Sigmoid colon (tissue), 7 donors: Measurements from ENCODE around the gene SPAST. TPM values are rescaled to one million over a fixed set of nuclear protein-coding genes. Genes with fewer than 3 reads are reported as not detected.

ENCODE experiments used
- DNase-seq: peaks from one replicate; pipeline ENCODE4 v3.0.0-alpha.2; 2019
- H3K27ac ChIP-seq, 4 donors: fragments of 200-600 bp; sonication (generic); one replicate each; pipeline ENCODE4 v1.5.1; 2016 to 2019; ENCODE audit warnings: mild to moderate bottlenecking in 1 of 4
- H3K27me3 ChIP-seq, 3 donors: fragments of 200-600 bp; sonication (generic); one replicate each; pipeline ENCODE4 v1.5.1; 2019; ENCODE audit warnings: mild to moderate bottlenecking in 1 of 3
- H3K36me3 ChIP-seq, 4 donors: fragments of 200-600 bp; sonication (generic); one replicate each; pipeline ENCODE4 v1.5.1; 2016 to 2019
- H3K4me1 ChIP-seq, 4 donors: fragments of 200-600 bp; sonication (generic); one replicate each; pipeline ENCODE4 v1.5.1; 2017 to 2019
- H3K4me3 ChIP-seq, 4 donors: fragments of 200-600 bp; sonication (generic); one replicate each; pipeline ENCODE4 v1.5.1; 2017 to 2019; ENCODE audit warnings: mild to moderate bottlenecking in 2 of 4, moderate library complexity in 1 of 4
- H3K9me3 ChIP-seq, 4 donors: fragments of 200-600 bp in 3 of 4; sonication (generic) in 3 of 4; one replicate each; pipeline versions ENCODE4 v1.5.1 to v1.6.1; 2013 to 2019
- CTCF ChIP-seq, 4 experiments: fragments of 450-650 bp in 3 of 4; fragments of 200-600 bp in 1 of 4; IDR thresholded peaks; one replicate each; pipeline ENCODE4 v1.5.1; 2016 to 2019; ENCODE audit warnings: antibody characterized with exemption in 4 of 4, mild to moderate bottlenecking in 3 of 4, moderate library complexity in 2 of 4
- EP300 ChIP-seq, 4 donors: sonication (generic); formaldehyde crosslinking; IDR thresholded peaks; one replicate each; pipeline ENCODE4 v1.6.1; 2017; ENCODE audit warnings: antibody characterized with exemption in 4 of 4
- POLR2A ChIP-seq, 2 donors: fragments of 450-650 bp; IDR thresholded peaks; one replicate each; pipeline ENCODE4 v1.6.1; 2016; ENCODE audit warnings: antibody characterized with exemption in 2 of 2, mild to moderate bottlenecking in 2 of 2, moderate library complexity in 2 of 2
- POLR2AphosphoS5 ChIP-seq, 4 donors: sonication (generic); formaldehyde crosslinking; IDR thresholded peaks; one replicate each; pipeline ENCODE4 v1.6.1; 2017; ENCODE audit warnings: antibody characterized with exemption in 4 of 4
- WGBS, 2 donors: extraction: QIAGEN DNeasy Blood & Tissue Kit; methylation state at CpG; one replicate each; pipeline ENCODE4 v1.1.7; 2013; 5-methylcytosine and 5-hydroxymethylcytosine counted together
- intact Hi-C: fragments of 100-400 bp; cut with DNase I; formaldehyde crosslinking; loops from one replicate; pipeline ENCODE4 v1.15.1; 2023
- polyA plus RNA-seq, 3 donors: library from polyadenylated mRNA; stranded (reverse); fragments of 200-250 nt; gene quantifications; one replicate each; pipeline ENCODE4 v1.2.3, GENCODE V29; 2013
- total RNA-seq, 4 donors: library from RNA; depleted of rRNA; stranded (reverse); fragments of >200 nt; gene quantifications; one replicate each; pipeline ENCODE4 v1.1.0, GENCODE V29; 2016
- donor health status: healthy with polysubstance abuse.
- donor health status: Bipolar disorder and iron deficiency.
- donor health status: healthy.

Gene SPAST
- total and polyA plus RNA-seq, 7 donors = 4.6 to 24.2 (median 12.2) TPM

- Histone ChIP-seq H3K36me3 (no peaks in the 10 kb centered on the region), H3K4me3 (no peak overlapping the region), H3K27me3 (no peaks in the 10 kb centered on the region), H3K27ac (no peak overlapping the region), H3K9me3 (no peaks in the 10 kb centered on the region), H3K4me1 (no peaks in the 10 kb centered on the region)
- whole genome bisulfite sequencing, 2 donors = 28 to 69% methylated on average over 2 of the region's 2 CpGs
- no peak for DNase-seq
- TF ChIP-seq CTCF (IDR thresholded peaks at IDR 0.05) (no peak), EP300 (IDR thresholded peaks at IDR 0.05) (no peak), POLR2A (IDR thresholded peaks at IDR 0.05) (no peak), POLR2AphosphoS5 (IDR thresholded peaks at IDR 0.05) (no peak)
- intact Hi-C loops = no loop called here
Measured at GRCh38 chr2:32074134-32074506, 10.8 kb downstream of the SPAST start.

- DNase-seq = no peak
- no peaks in the 10 kb centered on the region for H3K9me3 ChIP-seq
- no peak overlapping the region for H3K4me3 ChIP-seq
- H3K27ac ChIP-seq = no peak overlapping the region
- intact Hi-C loops = no loop called here
- no peaks in the 10 kb centered on the region for H3K4me1 ChIP-seq
- H3K27me3 ChIP-seq = no peaks in the 10 kb centered on the region
- TF ChIP-seq EP300 (IDR thresholded peaks at IDR 0.05) (no peak), CTCF (IDR thresholded peaks at IDR 0.05) (no peak), POLR2A (IDR thresholded peaks at IDR 0.05) (no peak), POLR2AphosphoS5 (IDR thresholded peaks at IDR 0.05) (no peak)
- 96 to 97% methylated on average over 3 of the region's 3 CpGs for WGBS, 2 donors
- peaks cover 0 to 7% (median 0%) of the 10 kb centered on the region in 4 donors for H3K36me3 ChIP-seq
Measured at GRCh38 chr2:32095671-32096070, 32.3 kb downstream of the SPAST start.

- Histone ChIP-seq H3K9me3 (no peaks in the 10 kb centered on the region), H3K27me3 (no peaks in the 10 kb centered on the region), H3K4me1 (no peaks in the 10 kb centered on the region), H3K27ac (no peak overlapping the region), H3K4me3 (no peak overlapping the region), H3K36me3 (peaks cover 0 to 42% (median 11%) of the 10 kb centered on the region in 4 donors)
- TF ChIP-seq EP300 (IDR thresholded peaks at IDR 0.05) (no peak), POLR2A (IDR thresholded peaks at IDR 0.05) (no peak), CTCF (IDR thresholded peaks at IDR 0.05) (no peak), POLR2AphosphoS5 (IDR thresholded peaks at IDR 0.05) (no peak)
- intact Hi-C loops = no loop called here
- no peak for DNase-seq
- 98 to 99% methylated on average over 2 of the region's 2 CpGs for WGBS, 2 donors
Measured at GRCh38 chr2:32108111-32108510, 44.8 kb downstream of the SPAST start.

- H3K27me3 ChIP-seq = no peaks in the 10 kb centered on the region
- no peak for TF ChIP-seq EP300 (IDR thresholded peaks at IDR 0.05)
- TF ChIP-seq POLR2AphosphoS5 (IDR thresholded peaks at IDR 0.05) = no peak
- TF ChIP-seq POLR2A (IDR thresholded peaks at IDR 0.05) = no peak
- no peak for TF ChIP-seq CTCF (IDR thresholded peaks at IDR 0.05)
- H3K27ac ChIP-seq = no peak overlapping the region
- 84 to 93% methylated on average over 3 of the region's 3 CpGs for WGBS, 2 donors
- no peak for DNase-seq
- no peaks in the 10 kb centered on the region for H3K4me1 ChIP-seq
- H3K36me3 ChIP-seq = peaks cover 0 to 44% (median 0%) of the 10 kb centered on the region in 4 donors
- no peak overlapping the region for H3K4me3 ChIP-seq
- intact Hi-C loops = no loop called here
- H3K9me3 ChIP-seq = no peaks in the 10 kb centered on the region
Measured at GRCh38 chr2:32118055-32118454, 54.7 kb downstream of the SPAST start.

GRCh38 chr2:32119161-32119560, 55.8 kb downstream of the SPAST start:
- Histone ChIP-seq H3K36me3 (peaks cover 0 to 37% (median 0%) of the 10 kb centered on the region in 4 donors), H3K4me3 (no peak overlapping the region), H3K4me1 (no peaks in the 10 kb centered on the region), H3K9me3 (no peaks in the 10 kb centered on the region), H3K27ac (no peak overlapping the region), H3K27me3 (no peaks in the 10 kb centered on the region)
- intact Hi-C loops = no loop called here
- 85 to 86% methylated on average over 2 of the region's 2 CpGs for WGBS, 2 donors
- TF ChIP-seq CTCF (IDR thresholded peaks at IDR 0.05) (no peak), EP300 (IDR thresholded peaks at IDR 0.05) (no peak), POLR2A (IDR thresholded peaks at IDR 0.05) (no peak), POLR2AphosphoS5 (IDR thresholded peaks at IDR 0.05) (no peak)
- DNase-seq = no peak
